Endothelial cell (in vitro differentiated cells): ENCODE measurements around the gene CD22. TPM values are rescaled to one million over a fixed set of nuclear protein-coding genes. Genes with fewer than 3 reads are reported as not detected.

Source experiments
- DNase-seq: peaks from one replicate; pipeline ENCODE4 v3.0.0; 2021; ENCODE audit warnings: low spot score
- H3K27ac Mint-ChIP-seq: one replicate; pipeline ENCODE4 v1.8.0; 2021; ENCODE audit warnings: mixed read lengths, inconsistent platforms; ENCODE audit not compliant: unreplicated experiment
- H3K27me3 Mint-ChIP-seq: one replicate; pipeline ENCODE4 v1.8.0; 2021; ENCODE audit warnings: mild to moderate bottlenecking, moderate library complexity, mixed read lengths, inconsistent platforms; ENCODE audit not compliant: unreplicated experiment
- H3K36me3 Mint-ChIP-seq: one replicate; pipeline ENCODE4 v1.8.0; 2021; ENCODE audit warnings: mild to moderate bottlenecking, low read depth, mixed read lengths, inconsistent platforms; ENCODE audit not compliant: unreplicated experiment
- H3K4me1 Mint-ChIP-seq: one replicate; pipeline ENCODE4 v1.8.0; 2021; ENCODE audit warnings: mild to moderate bottlenecking, mixed read lengths, inconsistent platforms; ENCODE audit not compliant: unreplicated experiment
- H3K4me3 Mint-ChIP-seq: one replicate; pipeline ENCODE4 v1.8.0; 2021; ENCODE audit warnings: mild to moderate bottlenecking, mixed read lengths, inconsistent platforms; ENCODE audit not compliant: unreplicated experiment
- H3K9me3 Mint-ChIP-seq: one replicate; pipeline ENCODE4 v1.8.0; 2021; ENCODE audit warnings: mixed read lengths, inconsistent platforms; ENCODE audit not compliant: unreplicated experiment
- CTCF ChIP-seq: fragments of 200-600 bp; sonication (generic); IDR thresholded peaks from one replicate; pipeline ENCODE4 v1.5.0; 2021; ENCODE audit warnings: antibody characterized with exemption; ENCODE audit not compliant: unreplicated experiment
- total RNA-seq: library from RNA; stranded (reverse); fragmentation: NEBNext Ultra II Directional; extraction: Animal tissue kit (Norgen Biotek cat#: 25700); gene quantifications from one replicate; pipeline ENCODE4 v1.2.1, GENCODE V29; 2021; ENCODE audit not compliant: unreplicated experiment

CD22 gene
- total RNA-seq, 1 donor from 2014 or later = not detected

GRCh38 chr19:35350591-35350990, 21.6 kb downstream of the CD22 start:
- no peak for DNase-seq
- Mint-ChIP-seq H3K27ac (no peak overlapping the region), H3K4me1 (peaks cover 10% of the 10 kb centered on the region)

GRCh38 chr19:35351411-35352176, 22.6 kb downstream of the CD22 start:
- peaks cover 10% of the 10 kb centered on the region for H3K27me3 Mint-ChIP-seq
- DNase-seq = no peak

More at GRCh38 chr19:35350591-35350990, 21.6 kb downstream of the CD22 start:
- H3K4me3 Mint-ChIP-seq = no peak overlapping the region
- H3K36me3 Mint-ChIP-seq = no peaks in the 10 kb centered on the region
- peaks cover 7% of the 10 kb centered on the region for H3K27me3 Mint-ChIP-seq
- TF ChIP-seq CTCF = no peak
- no peaks in the 10 kb centered on the region for H3K9me3 Mint-ChIP-seq

GRCh38 chr19:35352177-35352447, 23.1 kb downstream of the CD22 start:
- no peak for TF ChIP-seq CTCF
- peaks cover 8% of the 10 kb centered on the region for H3K4me1 Mint-ChIP-seq
- no peak overlapping the region for H3K4me3 Mint-ChIP-seq
- peaks cover 8% of the 10 kb centered on the region for H3K27me3 Mint-ChIP-seq
- no peak for DNase-seq
- H3K9me3 Mint-ChIP-seq = no peaks in the 10 kb centered on the region
- H3K36me3 Mint-ChIP-seq = no peaks in the 10 kb centered on the region
- no peak overlapping the region for H3K27ac Mint-ChIP-seq

More at GRCh38 chr19:35351411-35352176, 22.6 kb downstream of the CD22 start:
- no peak for TF ChIP-seq CTCF
- Mint-ChIP-seq H3K27ac (no peak overlapping the region), H3K9me3 (no peaks in the 10 kb centered on the region), H3K4me3 (no peak overlapping the region), H3K4me1 (peaks cover 10% of the 10 kb centered on the region), H3K36me3 (no peaks in the 10 kb centered on the region)

GRCh38 chr19:35352448-35353304, 23.7 kb downstream of the CD22 start:
- H3K9me3 Mint-ChIP-seq = no peaks in the 10 kb centered on the region
- H3K4me1 Mint-ChIP-seq = peaks cover 6% of the 10 kb centered on the region
- H3K27ac Mint-ChIP-seq = no peak overlapping the region
- H3K4me3 Mint-ChIP-seq = no peak overlapping the region
- TF ChIP-seq CTCF = peak; percentile 68
- no peaks in the 10 kb centered on the region for H3K36me3 Mint-ChIP-seq
- DNase-seq = peak; percentile 75
- H3K27me3 Mint-ChIP-seq = peaks cover 8% of the 10 kb centered on the region

GRCh38 chr19:35353635-35354034, 24.6 kb downstream of the CD22 start:
- Mint-ChIP-seq H3K9me3 (no peaks in the 10 kb centered on the region), H3K4me3 (no peak overlapping the region), H3K36me3 (no peaks in the 10 kb centered on the region), H3K4me1 (peaks cover 12% of the 10 kb centered on the region), H3K27ac (no peak overlapping the region), H3K27me3 (peaks cover 6% of the 10 kb centered on the region)
- no peak for TF ChIP-seq CTCF
- no peak for DNase-seq
